Rectal smooth muscle tissue (tissue), 1 donor: Measurements from ENCODE around the gene XRCC3.
"Not testable (repeated sequence)": the region's sequence is repeated elsewhere in the genome, so short reads cannot be mapped to it uniquely, and the experiment has no call there.

Source experiments
- H3K27ac ChIP-seq: one replicate; pipeline ENCODE4 v1.7.0; 2013; ENCODE audit warnings: low read depth, low read length, inconsistent platforms
- H3K27me3 ChIP-seq: one replicate; pipeline ENCODE4 v1.7.0; 2013; ENCODE audit warnings: low read length; ENCODE audit not compliant: control insufficient read depth, insufficient read depth
- H3K36me3 ChIP-seq: one replicate; pipeline ENCODE4 v1.7.0; 2013; ENCODE audit warnings: low read length; ENCODE audit not compliant: control insufficient read depth, insufficient read depth
- H3K4me1 ChIP-seq: one replicate; pipeline ENCODE4 v1.7.0; 2013; ENCODE audit warnings: low read length; ENCODE audit not compliant: control insufficient read depth, insufficient read depth
- H3K4me3 ChIP-seq: one replicate; pipeline ENCODE4 v1.7.0; 2013; ENCODE audit warnings: low read length
- H3K9ac ChIP-seq: one replicate; pipeline ENCODE4 v1.7.0; 2013; ENCODE audit warnings: low read length

XRCC3 gene

GRCh38 chr14:103668117-103668516 lies 47.1 kb downstream of the XRCC3 start:
- H3K36me3 ChIP-seq: peaks cover 20% of the 10 kb centered on the region
- H3K4me1 ChIP-seq: no peaks in the 10 kb centered on the region
- no peaks in the 10 kb centered on the region for H3K27me3 ChIP-seq
- H3K9ac ChIP-seq: no peak overlapping the region
- H3K27ac ChIP-seq: no peak overlapping the region
- no peak overlapping the region for H3K4me3 ChIP-seq

- no peaks in the 10 kb centered on the region for H3K4me1 ChIP-seq
- no peak overlapping the region for H3K9ac ChIP-seq
- no peaks in the 10 kb centered on the region for H3K27me3 ChIP-seq
- H3K36me3 ChIP-seq: peaks cover 18% of the 10 kb centered on the region
- no peak overlapping the region for H3K4me3 ChIP-seq
- no peak overlapping the region for H3K27ac ChIP-seq
These were observed 47.6 kb downstream of the XRCC3 start for GRCh38 chr14:103667671-103668070.

GRCh38 chr14:103663506-103663905 lies 51.7 kb downstream of the XRCC3 start:
- no peaks in the 10 kb centered on the region for H3K4me1 ChIP-seq
- H3K27ac ChIP-seq: no peak overlapping the region
- H3K27me3 ChIP-seq: no peaks in the 10 kb centered on the region
- H3K9ac ChIP-seq: no peak overlapping the region
- peaks cover 23% of the 10 kb centered on the region for H3K36me3 ChIP-seq
- H3K4me3 ChIP-seq: no peak overlapping the region

GRCh38 chr14:103662591-103662990 lies 52.7 kb downstream of the XRCC3 start:
- H3K4me3 ChIP-seq: no peak overlapping the region
- H3K27ac ChIP-seq: no peak overlapping the region
- peaks cover 26% of the 10 kb centered on the region for H3K36me3 ChIP-seq
- no peaks in the 10 kb centered on the region for H3K27me3 ChIP-seq
- H3K4me1 ChIP-seq: peaks cover 3% of the 10 kb centered on the region
- no peak overlapping the region for H3K9ac ChIP-seq

GRCh38 chr14:103662029-103662428 lies 53.2 kb downstream of the XRCC3 start:
- no peak overlapping the region for H3K9ac ChIP-seq
- no peak overlapping the region for H3K4me3 ChIP-seq
- peaks cover 3% of the 10 kb centered on the region for H3K4me1 ChIP-seq
- peaks cover 29% of the 10 kb centered on the region for H3K36me3 ChIP-seq
- no peaks in the 10 kb centered on the region for H3K27me3 ChIP-seq
- no peak overlapping the region for H3K27ac ChIP-seq

GRCh38 chr14:103659631-103660030 lies 55.6 kb downstream of the XRCC3 start:
- peaks cover 41% of the 10 kb centered on the region for H3K36me3 ChIP-seq
- H3K27me3 ChIP-seq: no peaks in the 10 kb centered on the region
- H3K27ac ChIP-seq: no peak overlapping the region
- no peak overlapping the region for H3K9ac ChIP-seq
- peaks cover 5% of the 10 kb centered on the region for H3K4me1 ChIP-seq
- no peak overlapping the region for H3K4me3 ChIP-seq

- peaks cover 33% of the 10 kb centered on the region for H3K36me3 ChIP-seq
- H3K4me3 ChIP-seq: no peak overlapping the region
- H3K4me1 ChIP-seq: peaks cover 20% of the 10 kb centered on the region
- H3K27ac ChIP-seq: no peak overlapping the region
- H3K9ac ChIP-seq: no peak overlapping the region
- no peaks in the 10 kb centered on the region for H3K27me3 ChIP-seq
These were observed 57.8 kb downstream of the XRCC3 start for GRCh38 chr14:103657471-103657870.

GRCh38 chr14:103656756-103657133 lies 58.5 kb downstream of the XRCC3 start:
- H3K4me3 ChIP-seq: no peak overlapping the region
- peaks cover 29% of the 10 kb centered on the region for H3K36me3 ChIP-seq
- no peak overlapping the region for H3K9ac ChIP-seq
- no peak overlapping the region for H3K27ac ChIP-seq
- H3K27me3 ChIP-seq: no peaks in the 10 kb centered on the region
- peaks cover 20% of the 10 kb centered on the region for H3K4me1 ChIP-seq

- Histone ChIP-seq H3K4me3 (no peak overlapping the region), H3K4me1 (peaks cover 20% of the 10 kb centered on the region), H3K36me3 (peaks cover 26% of the 10 kb centered on the region), H3K9ac (no peak overlapping the region), H3K27me3 (no peaks in the 10 kb centered on the region), H3K27ac (no peak overlapping the region)
These were observed 59.1 kb downstream of the XRCC3 start for GRCh38 chr14:103656031-103656755.

GRCh38 chr14:103654619-103655018 lies 60.6 kb downstream of the XRCC3 start:
- H3K4me3 ChIP-seq: no peak overlapping the region
- H3K27me3 ChIP-seq: no peaks in the 10 kb centered on the region
- H3K9ac ChIP-seq: no peak overlapping the region
- H3K4me1 ChIP-seq: peaks cover 20% of the 10 kb centered on the region
- H3K27ac ChIP-seq: no peak overlapping the region
- peaks cover 22% of the 10 kb centered on the region for H3K36me3 ChIP-seq

- H3K36me3 ChIP-seq: peaks cover 22% of the 10 kb centered on the region
- peaks cover 20% of the 10 kb centered on the region for H3K4me1 ChIP-seq
- H3K4me3 ChIP-seq: peak overlapping the region; percentile 17
- H3K9ac ChIP-seq: no peak overlapping the region
- no peaks in the 10 kb centered on the region for H3K27me3 ChIP-seq
- H3K27ac ChIP-seq: no peak overlapping the region
These were observed 61.4 kb downstream of the XRCC3 start for GRCh38 chr14:103653805-103654204.

GRCh38 chr14:103653336-103653735 lies 61.9 kb downstream of the XRCC3 start:
- H3K27ac ChIP-seq, H3K4me3 ChIP-seq, H3K9ac ChIP-seq, H3K27me3 ChIP-seq: not testable (repeated sequence)
- H3K36me3 ChIP-seq: peaks cover 22% of the 10 kb centered on the region
- peaks cover 20% of the 10 kb centered on the region for H3K4me1 ChIP-seq

- Histone ChIP-seq H3K27ac (no peak overlapping the region), H3K27me3 (no peaks in the 10 kb centered on the region), H3K4me3 (no peak overlapping the region), H3K9ac (no peak overlapping the region), H3K36me3 (peaks cover 19% of the 10 kb centered on the region), H3K4me1 (peaks cover 18% of the 10 kb centered on the region)
These were observed 62.4 kb downstream of the XRCC3 start for GRCh38 chr14:103652806-103653205.
